GM18511 (cell line): Measurements from ENCODE around the gene FRA10AC1.

Experiments used
- ATAC-seq: cut with Tn5 transposase; IDR thresholded peaks from one replicate; pipeline ENCODE4 v1.9.1; 2021; ENCODE audit warnings: mild to moderate bottlenecking, moderate library complexity; ENCODE audit not compliant: unreplicated experiment

Gene FRA10AC1

GRCh38 chr10:93630625-93631557, 71.5 kb downstream of the FRA10AC1 start:
- ATAC-seq: no peak

- ATAC-seq: no peak
Observed at GRCh38 chr10:93629647-93630305, 72.6 kb downstream of the FRA10AC1 start.

GRCh38 chr10:93628858-93629257, 73.5 kb downstream of the FRA10AC1 start:
- no peak for ATAC-seq

- no peak for ATAC-seq
Observed at GRCh38 chr10:93622942-93623341, 79.5 kb downstream of the FRA10AC1 start.

GRCh38 chr10:93620925-93621324, 81.5 kb downstream of the FRA10AC1 start:
- no peak for ATAC-seq
